HepG2 (cell line): ENCODE measurements around the gene ENDOG. TPM values are rescaled to one million over a fixed set of nuclear protein-coding genes. Genes with fewer than 3 reads are reported as not detected.

Experiments used
- ATF4 ChIP-seq, 2 experiments: fragments of 450-650 bp in 1 of 2; sonication (generic) in 1 of 2; formaldehyde crosslinking; IDR thresholded peaks; 2 replicates each; pipeline versions ENCODE4 v1.5.0 to v1.8.0; 2020 to 2022; ENCODE audit warnings: mild to moderate bottlenecking in 1 of 2, missing genetic modification reagents in 1 of 2
- BCL6 ChIP-seq: IDR thresholded peaks from 2 replicates; pipeline ENCODE4 v1.6.1; 2016; ENCODE audit warnings: missing genetic modification reagents, missing compliant biosample characterization
- ESRRA ChIP-seq: sonication (generic); formaldehyde crosslinking; IDR thresholded peaks from 2 replicates; pipeline ENCODE4 v1.5.1; 2020; ENCODE audit warnings: mild to moderate bottlenecking, low read depth, missing genetic modification reagents
- GMEB2 ChIP-seq: IDR thresholded peaks from 2 replicates; pipeline ENCODE4 v1.6.1; 2016; ENCODE audit warnings: missing biosample characterization, missing genetic modification reagents, low read depth
- GPBP1L1 ChIP-seq: sonication (generic); formaldehyde crosslinking; IDR thresholded peaks from 2 replicates; pipeline ENCODE4 v1.5.0; 2020; ENCODE audit warnings: mild to moderate bottlenecking, missing genetic modification reagents
- KDM5B ChIP-seq: sonication (generic); formaldehyde crosslinking; IDR thresholded peaks from 2 replicates; pipeline ENCODE4 v1.4.0; 2020; ENCODE audit warnings: missing genetic modification reagents, mild to moderate bottlenecking, borderline replicate concordance
- NCOA1 ChIP-seq: sonication (generic); formaldehyde crosslinking; IDR thresholded peaks from 2 replicates; pipeline ENCODE4 v1.9.0; 2021; ENCODE audit warnings: missing genetic modification reagents
- NCOA2 ChIP-seq: sonication (generic); formaldehyde crosslinking; IDR thresholded peaks from 2 replicates; pipeline ENCODE4 v1.8.0; 2022; ENCODE audit warnings: inconsistent platforms
- NFKBIZ ChIP-seq: IDR thresholded peaks from 2 replicates; pipeline ENCODE4 v1.6.1; 2018; ENCODE audit warnings: missing genetic modification reagents, missing compliant biosample characterization
- NKX3-1 ChIP-seq: sonication (generic); formaldehyde crosslinking; IDR thresholded peaks from 2 replicates; pipeline ENCODE4 v1.5.0; 2020; ENCODE audit warnings: missing genetic modification reagents
- PCBP2 ChIP-seq: fragments of 200-400 bp; formaldehyde crosslinking; optimal IDR thresholded peaks from 2 replicates; pipeline ENCODE3; 2018; ENCODE audit warnings: low read length, low read depth; ENCODE audit not compliant: poor library complexity, severe bottlenecking
- RFXANK ChIP-seq: IDR thresholded peaks from 2 replicates; pipeline ENCODE4 v1.6.1; 2016
- SP4 ChIP-seq: sonication (generic); formaldehyde crosslinking; IDR thresholded peaks from 2 replicates; pipeline ENCODE4 v1.8.1; 2023; ENCODE audit warnings: mild to moderate bottlenecking, missing genetic modification reagents
- SRSF9 ChIP-seq: fragments of 200-400 bp; formaldehyde crosslinking; IDR thresholded peaks from 2 replicates; pipeline ENCODE4 v1.6.1; 2018; ENCODE audit warnings: borderline replicate concordance, mild to moderate bottlenecking, low read depth, low read length; ENCODE audit not compliant: insufficient read depth, poor library complexity, severe bottlenecking
- TBP ChIP-seq: sonication (generic); formaldehyde crosslinking; IDR thresholded peaks from 2 replicates; pipeline ENCODE4 v1.5.0; 2020; ENCODE audit warnings: missing genetic modification reagents
- THAP11 ChIP-seq: IDR thresholded peaks from 2 replicates; pipeline ENCODE4 v1.6.1; 2016; ENCODE audit warnings: missing biosample characterization, missing genetic modification reagents
- ZBTB46 ChIP-seq: sonication (generic); formaldehyde crosslinking; IDR thresholded peaks from 2 replicates; pipeline ENCODE4 v1.4.0; 2020; ENCODE audit warnings: mild to moderate bottlenecking, missing genetic modification reagents, borderline replicate concordance
- ZFP41 ChIP-seq: sonication (generic); formaldehyde crosslinking; IDR thresholded peaks from 2 replicates; pipeline ENCODE4 v1.4.0; 2020; ENCODE audit warnings: mild to moderate bottlenecking, missing genetic modification reagents, borderline replicate concordance
- ZNF280B ChIP-seq: sonication (generic); formaldehyde crosslinking; IDR thresholded peaks from 2 replicates; pipeline ENCODE4 v1.5.0; 2020; ENCODE audit warnings: missing genetic modification reagents, mild to moderate bottlenecking, borderline replicate concordance
- ZNF556 ChIP-seq: sonication (generic); formaldehyde crosslinking; IDR thresholded peaks from 2 replicates; pipeline ENCODE4 v1.4.0; 2020; ENCODE audit warnings: mild to moderate bottlenecking, missing genetic modification reagents, borderline replicate concordance
- ZNF598 ChIP-seq: sonication (generic); formaldehyde crosslinking; IDR thresholded peaks from 2 replicates; pipeline ENCODE4 v1.5.1; 2020; ENCODE audit warnings: mild to moderate bottlenecking, missing genetic modification reagents, borderline replicate concordance
- ZNF660 ChIP-seq: sonication (generic); formaldehyde crosslinking; IDR thresholded peaks from 2 replicates; pipeline ENCODE4 v1.5.1; 2020; ENCODE audit warnings: mild to moderate bottlenecking, low read depth, missing genetic modification reagents, borderline replicate concordance
- ZNF720 ChIP-seq: sonication (generic); formaldehyde crosslinking; IDR thresholded peaks from 2 replicates; pipeline ENCODE4 v1.4.0; 2020; ENCODE audit warnings: missing genetic modification reagents
- polyA plus RNA-seq, 8 experiments: library from polyadenylated mRNA; depleted of rRNA in 3 of 8; stranded (reverse) in 7 of 8; unstranded in 1 of 8; fragments of >200 nt; fragmentation: Illumina TruSeq in 4 of 8; extraction: Trizol in 4 of 8; gene quantifications; 2 replicates each; pipeline versions ENCODE4 v1.2.1 to v1.2.3, GENCODE V29; 2011 to 2016; ENCODE audit warnings: low read depth in 4 of 8, missing spikeins in 1 of 8, mixed read lengths in 1 of 8; ENCODE audit not compliant: insufficient read depth in 1 of 8
- total RNA-seq, 5 experiments: library from RNA; depleted of rRNA; stranded (reverse); fragments of >200 nt; fragmentation: Illumina TruSeq; extraction: Trizol; gene quantifications; 2 replicates each; pipeline ENCODE4 v1.2.3, GENCODE V29; 2016; ENCODE audit warnings: low read depth in 1 of 5

Gene ENDOG
- total and polyA plus RNA-seq, 2 of the 13 experiments (the other 11 are each of a cell fraction or from before 2014, with no cell fraction given), result 26.3 to 28.8 TPM

GRCh38 chr9:128818099-128818838, at the start of gene ENDOG (continued):
- no peak for TF ChIP-seq SRSF9
- TF ChIP-seq ZNF556 (CRISPR knock-in tag), result no peak
- TF ChIP-seq ZNF280B (CRISPR knock-in tag), result no peak
- 0 out of 2 replicates have a peak, but pooled peaks have one; percentile 32 for TF ChIP-seq NCOA2 (CRISPR knock-in tag)
- no peak for TF ChIP-seq ZNF660 (CRISPR knock-in tag)
- TF ChIP-seq PCBP2, result no peak
- peak; percentile 54; the same call in 1 of the 2 replicates for TF ChIP-seq BCL6 (CRISPR knock-in tag)
- TF ChIP-seq ZBTB46 (CRISPR knock-in tag), result no peak
- TF ChIP-seq NFKBIZ (CRISPR knock-in tag), result no peak
- TF ChIP-seq ESRRA (CRISPR knock-in tag), result peak; percentile 65; the same call in 1 of the 2 replicates
- no peak for TF ChIP-seq GMEB2 (CRISPR knock-in tag)
- no peak; the same call in 1 of the 2 replicates for TF ChIP-seq KDM5B (CRISPR knock-in tag)
- peak; percentile 75 for TF ChIP-seq THAP11 (CRISPR knock-in tag)
- TF ChIP-seq SP4, result 0 out of 2 replicates have a peak, but pooled peaks have one; percentile 44
- no peak for TF ChIP-seq ZFP41 (CRISPR knock-in tag)
- TF ChIP-seq NCOA1 (CRISPR knock-in tag), result no peak
- 0 out of 2 replicates have a peak, but pooled peaks have one; percentile 31 for TF ChIP-seq RFXANK (CRISPR knock-in tag)
- no peak for TF ChIP-seq ZNF720
- no peak for TF ChIP-seq NKX3-1 (CRISPR knock-in tag)
- no peak for TF ChIP-seq ZNF598
- no peak for TF ChIP-seq GPBP1L1 (CRISPR knock-in tag)
- TF ChIP-seq TBP (CRISPR knock-in tag), result no peak; the same call in 1 of the 2 replicates
- no peak for TF ChIP-seq ATF4 (CRISPR knock-in tag; IDR thresholded peaks at IDR 0.05)
